GM18526 (cell line): Measurements from ENCODE around the gene MTUS2.

Experiments
- POLR2A ChIP-seq: IDR thresholded peaks from 3 replicates; pipeline ENCODE4 v1.6.1; 2011; ENCODE audit not compliant: insufficient read length; ENCODE audit errors: extremely low read depth

Gene MTUS2

GRCh38 chr13:29379281-29379680, 559.1 kb downstream of the MTUS2 start:
- TF ChIP-seq POLR2A: no peak

GRCh38 chr13:29379865-29380264, 559.7 kb downstream of the MTUS2 start:
- no peak for TF ChIP-seq POLR2A

- TF ChIP-seq POLR2A: no peak
Measured at GRCh38 chr13:29382021-29382420, 561.9 kb downstream of the MTUS2 start.

- TF ChIP-seq POLR2A: no peak
Measured at GRCh38 chr13:29383476-29383875, 563.3 kb downstream of the MTUS2 start.

- TF ChIP-seq POLR2A: no peak
Measured at GRCh38 chr13:29384466-29384865, 564.3 kb downstream of the MTUS2 start.

- no peak for TF ChIP-seq POLR2A
Measured at GRCh38 chr13:29384871-29385270, 564.7 kb downstream of the MTUS2 start.

- no peak for TF ChIP-seq POLR2A
Measured at GRCh38 chr13:29386246-29386645, 566.1 kb downstream of the MTUS2 start.

- no peak for TF ChIP-seq POLR2A
Measured at GRCh38 chr13:29396446-29396845, 576.3 kb downstream of the MTUS2 start.

- no peak for TF ChIP-seq POLR2A
Measured at GRCh38 chr13:29397265-29397664, 577.1 kb downstream of the MTUS2 start.

GRCh38 chr13:29402166-29402636, 582.1 kb downstream of the MTUS2 start:
- TF ChIP-seq POLR2A: no peak

- no peak for TF ChIP-seq POLR2A
Measured at GRCh38 chr13:29405401-29405800, 585.3 kb downstream of the MTUS2 start.

GRCh38 chr13:29411481-29411880, 591.3 kb downstream of the MTUS2 start:
- TF ChIP-seq POLR2A: no peak

- no peak for TF ChIP-seq POLR2A
Measured at GRCh38 chr13:29418026-29418425, 597.9 kb downstream of the MTUS2 start.

GRCh38 chr13:29421118-29421517, 601.0 kb downstream of the MTUS2 start:
- no peak for TF ChIP-seq POLR2A

- no peak for TF ChIP-seq POLR2A
Measured at GRCh38 chr13:29422015-29422414, 601.9 kb downstream of the MTUS2 start.

GRCh38 chr13:29423050-29423449, 602.9 kb downstream of the MTUS2 start:
- TF ChIP-seq POLR2A: no peak

- TF ChIP-seq POLR2A: no peak
Measured at GRCh38 chr13:29427937-29428309, 607.8 kb downstream of the MTUS2 start.
